Left ventricle myocardium superior (tissue), 1 donor: ENCODE data around the gene ELL2. TPM values are rescaled to one million over a fixed set of nuclear protein-coding genes. Genes with fewer than 3 reads are reported as not detected.
"Not testable (repeated sequence)": the region's sequence is repeated elsewhere in the genome, so short reads cannot be mapped to it uniquely, and the experiment has no call there.

Experiments used
- ATAC-seq: fragments of 200-7000 bp; cut with Tn5 transposase; one replicate; pipeline ENCODE4 v1.9.1; 2020; ENCODE audit warnings: mild to moderate bottlenecking, moderate library complexity
- DNase-seq: peaks from one replicate; pipeline ENCODE4 v3.0.0-alpha.2; 2020
- intact Hi-C: fragments of 100-400 bp; cut with micrococcal nuclease; formaldehyde crosslinking; loops from one replicate; pipeline ENCODE4 v1.11.0; 2022
- total RNA-seq: library from RNA; stranded (reverse); fragmentation: NEBNext Ultra II Directional; extraction: Animal tissue kit (Norgen Biotek cat#: 25700); gene quantifications from one replicate; pipeline ENCODE4 v1.2.1, GENCODE V29; 2021
- donor health status: DM: no; HTN: yes; CAD: no; lungs with severe emphysema.

ELL2 gene
- total RNA-seq, 1 donor from 2014 or later, result 23.4 TPM

DNA sequence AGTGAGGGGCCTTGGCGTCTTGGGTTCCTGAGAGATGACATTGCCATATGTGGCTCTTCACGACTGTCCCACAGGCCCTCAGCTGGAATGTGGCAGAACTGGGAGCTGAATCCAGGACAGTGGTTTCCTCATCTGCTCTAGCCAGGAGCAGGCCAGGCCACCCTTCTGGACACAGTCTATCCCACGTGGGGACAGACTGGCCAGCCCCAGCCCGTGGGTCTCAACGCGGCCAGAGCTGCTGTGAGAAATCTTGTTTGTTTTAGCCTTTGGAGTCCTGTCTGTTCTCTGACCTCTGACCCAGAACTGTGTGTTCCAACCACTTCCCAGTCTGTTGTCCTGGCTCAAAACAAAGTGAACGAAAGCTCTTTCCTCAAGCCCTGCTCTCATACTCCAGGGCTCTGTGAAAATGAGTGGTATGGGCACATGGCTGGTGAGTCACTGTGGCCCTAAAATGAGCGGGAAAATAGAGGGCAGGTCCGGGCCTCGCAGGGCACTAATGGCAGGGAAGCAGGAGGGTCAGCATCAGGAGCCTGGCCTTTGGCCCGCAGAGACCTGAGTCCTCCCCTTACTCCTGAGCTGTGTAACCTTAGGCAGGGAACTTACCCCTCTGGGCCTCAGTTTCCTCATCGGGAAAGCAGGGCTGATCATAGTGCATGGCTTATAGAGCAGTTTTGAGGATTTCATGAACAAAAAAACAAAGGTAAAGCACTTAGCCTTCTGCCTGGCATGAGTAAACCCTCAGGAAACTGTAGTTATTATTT lies 104.3 kb downstream of the ELL2 start:
- DNase-seq (peak; percentile 86), ATAC-seq (peak; percentile 67)
- intact Hi-C loops, result loop anchor here (5.0 to 10.0 kb wide), 2 partner anchors 97 to 480 kb away; no protein-coding TSS in a partner anchor

DNA sequence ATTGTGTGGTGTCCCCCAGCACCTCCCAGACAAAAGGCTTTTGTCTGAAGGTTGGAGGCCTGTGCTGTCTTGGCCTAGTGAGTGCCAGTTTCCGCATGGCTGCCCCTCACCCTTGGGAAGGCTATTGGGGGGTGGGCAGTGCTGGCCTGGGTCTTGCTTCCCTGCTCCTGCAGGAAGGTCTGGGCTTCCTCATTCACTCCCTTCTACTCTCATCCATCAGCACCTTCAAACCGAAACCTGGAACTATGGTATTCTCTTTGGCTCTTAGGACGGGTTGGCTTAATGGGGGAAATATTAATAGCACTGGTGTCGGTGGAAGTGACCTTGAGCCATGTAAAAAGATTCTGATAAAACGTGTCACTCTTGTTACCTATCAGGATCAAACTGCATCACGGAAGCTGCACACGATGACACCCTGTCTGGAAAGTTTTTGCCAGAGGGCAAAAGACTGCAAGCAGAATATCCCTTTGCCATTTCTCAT lies 105.1 kb downstream of the ELL2 start:
- intact Hi-C loops, result loop anchor here (5.0 to 10.0 kb wide), 2 partner anchors 98 to 481 kb away; no protein-coding TSS in a partner anchor

GRCh38 chr5:95853490-95853889 lies 108.2 kb downstream of the ELL2 start:
- ATAC-seq, result no peak
- intact Hi-C loops, result loop anchor here (10.0 kb wide), 1 partner anchor 101 kb away; no protein-coding TSS in a partner anchor
- no peak for DNase-seq

More for the DNA sequence above, 105.1 kb downstream of the ELL2 start:
- no peak for DNase-seq
- peak; percentile 61 for ATAC-seq

DNA sequence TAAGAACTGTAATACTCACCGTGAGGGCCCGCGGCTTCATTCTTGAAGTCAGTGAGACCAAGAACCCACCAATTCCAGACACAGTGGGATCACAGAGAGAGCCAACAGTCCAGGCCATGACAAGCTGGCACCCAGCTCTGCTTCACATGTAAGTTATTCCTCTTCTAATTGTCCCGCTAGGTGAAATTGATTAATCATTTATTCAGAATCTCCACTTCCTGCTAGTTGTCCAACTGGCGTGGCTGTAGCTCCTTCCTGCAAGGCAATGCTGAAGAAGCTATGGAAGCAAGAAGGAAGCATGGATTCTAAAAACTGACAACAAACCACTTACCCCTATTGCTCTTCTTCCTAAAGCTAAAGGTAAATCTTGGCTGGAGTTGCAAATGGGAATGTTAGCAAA lies 109.1 kb downstream of the ELL2 start:
- intact Hi-C loops, result loop anchor here (10.0 kb wide), 1 partner anchor 102 kb away; no protein-coding TSS in a partner anchor
- no peak for ATAC-seq

DNA sequence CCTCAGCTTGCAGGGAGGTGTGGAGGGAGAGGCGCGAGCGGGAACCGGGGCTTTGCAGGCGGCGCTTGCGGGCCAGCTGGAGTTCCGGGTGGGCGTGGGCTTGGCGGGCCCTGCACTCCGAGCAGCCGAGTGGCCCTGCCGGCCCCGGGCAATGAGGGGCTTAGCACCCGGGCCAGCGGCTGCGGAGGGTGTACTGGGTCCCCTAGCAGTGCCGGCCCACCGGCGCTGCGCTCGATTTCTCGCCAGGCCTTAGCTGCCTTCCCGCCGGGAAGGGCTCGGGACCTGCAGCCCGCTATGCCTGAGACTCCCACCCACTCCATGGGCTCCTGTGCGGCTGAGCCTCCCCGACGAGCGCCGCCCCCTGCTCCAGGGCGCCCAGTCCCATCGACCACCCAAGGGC lies 110.5 kb downstream of the ELL2 start:
- intact Hi-C loops, result loop anchor here (10.0 kb wide), 1 partner anchor 104 kb away; no protein-coding TSS in a partner anchor
- not testable (repeated sequence) for DNase-seq, ATAC-seq

More for the DNA sequence above, 109.1 kb downstream of the ELL2 start:
- DNase-seq, result no peak

GRCh38 chr5:95850391-95850894 lies 111.2 kb downstream of the ELL2 start:
- ATAC-seq, result no peak
- intact Hi-C loops, result loop anchor here (10.0 kb wide), 1 partner anchor 104 kb away; no protein-coding TSS in a partner anchor
- no peak for DNase-seq

DNA sequence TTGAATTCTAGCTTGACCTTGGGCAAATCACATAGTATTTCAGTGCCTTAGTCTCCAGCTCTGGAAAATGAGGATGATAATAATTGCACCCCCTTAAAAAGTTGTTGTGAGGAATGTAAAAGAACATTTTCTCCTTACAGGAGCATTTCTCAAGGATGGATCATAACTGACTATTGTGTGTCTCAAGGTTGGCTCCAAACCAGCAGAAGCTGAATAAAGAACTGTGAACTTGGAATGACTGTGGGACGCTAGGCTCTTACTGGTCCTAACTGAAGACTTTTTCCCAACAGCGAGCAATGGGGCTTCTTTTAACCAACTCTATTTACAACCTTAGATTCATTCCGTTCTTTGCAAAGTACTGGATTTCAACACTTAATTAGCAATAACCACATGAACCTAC lies 113.0 kb downstream of the ELL2 start:
- DNase-seq (no peak), ATAC-seq (no peak)
- intact Hi-C loops, result loop anchor here (10.0 kb wide), 1 partner anchor 184 kb away; no protein-coding TSS in a partner anchor

GRCh38 chr5:95847261-95847592 lies 114.4 kb downstream of the ELL2 start:
- ATAC-seq (no peak), DNase-seq (no peak)
- intact Hi-C loops, result loop anchor here (10.0 kb wide), 1 partner anchor 182 kb away; no protein-coding TSS in a partner anchor

DNA sequence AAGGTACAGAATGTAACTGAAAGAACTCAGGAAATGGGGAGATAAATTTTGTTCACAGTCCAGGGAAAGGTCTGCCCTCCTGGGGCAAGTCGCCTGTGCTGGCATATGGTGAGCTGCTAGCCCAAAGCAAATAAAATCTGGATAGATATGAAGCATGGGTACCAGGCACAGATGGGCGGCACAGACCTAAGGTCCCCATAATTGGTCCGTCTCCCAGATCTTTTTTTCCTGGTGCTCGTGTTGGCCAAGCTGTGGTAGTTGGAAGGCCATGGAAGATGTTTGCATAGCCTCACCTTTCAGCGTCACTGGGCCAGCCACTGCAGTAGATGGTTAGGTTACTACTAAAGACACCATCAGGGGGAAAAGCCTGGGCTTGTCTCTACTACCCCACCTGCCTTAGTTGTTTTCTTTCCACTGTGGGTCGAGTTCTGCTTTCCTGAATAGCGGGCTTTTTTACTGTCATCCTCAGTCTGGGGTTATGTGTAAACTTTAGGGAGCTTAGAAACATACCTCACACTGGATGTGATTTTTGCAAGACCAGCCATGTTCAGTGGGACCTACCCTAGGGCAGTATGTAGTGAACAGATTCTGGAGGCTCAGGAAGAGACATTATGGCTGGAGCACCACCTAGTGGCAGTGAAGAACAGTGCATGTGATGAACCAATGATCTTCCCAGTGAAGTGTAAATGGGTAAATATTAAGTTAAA lies 114.9 kb downstream of the ELL2 start:
- DNase-seq (no peak), ATAC-seq (peak; percentile 69)
- intact Hi-C loops, result loop anchor here (10.0 kb wide), 1 partner anchor 182 kb away; no protein-coding TSS in a partner anchor

- intact Hi-C loops, result loop anchor here (10.0 kb wide), 1 partner anchor 181 kb away; no protein-coding TSS in a partner anchor
- ATAC-seq, result no peak
Measured at GRCh38 chr5:95845391-95845790, 116.3 kb downstream of the ELL2 start.

DNA sequence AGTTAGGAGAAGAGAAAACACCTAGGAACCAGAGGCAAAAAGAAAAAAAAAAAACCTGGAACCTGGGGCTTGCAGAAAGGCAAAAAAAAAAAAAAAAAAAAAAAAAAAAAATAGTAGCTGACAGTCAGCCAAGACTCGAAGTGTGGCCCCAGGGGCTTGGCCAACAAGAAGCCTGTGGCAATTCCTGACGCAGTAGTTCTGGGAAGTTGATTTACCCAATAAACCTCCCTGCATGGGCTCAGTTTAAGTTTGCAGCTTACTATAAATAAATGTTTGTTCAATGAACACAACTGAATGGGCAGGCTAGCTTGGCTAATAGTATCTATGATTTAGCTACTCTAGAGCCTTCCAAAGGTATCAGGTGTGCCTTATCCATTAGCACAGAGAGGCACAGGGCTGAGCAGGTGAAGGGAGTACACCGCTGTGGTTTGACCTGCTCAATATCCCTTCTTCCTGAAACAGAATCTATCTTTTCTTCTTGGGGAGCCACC lies 117.9 kb downstream of the ELL2 start:
- intact Hi-C loops, result loop anchor here (2.0 to 10.0 kb wide), 2 partner anchors 63 to 179 kb away; no protein-coding TSS in a partner anchor
- peak; percentile 23 for ATAC-seq
- DNase-seq, result no peak

More at GRCh38 chr5:95845391-95845790, 116.3 kb downstream of the ELL2 start:
- DNase-seq, result no peak

DNA sequence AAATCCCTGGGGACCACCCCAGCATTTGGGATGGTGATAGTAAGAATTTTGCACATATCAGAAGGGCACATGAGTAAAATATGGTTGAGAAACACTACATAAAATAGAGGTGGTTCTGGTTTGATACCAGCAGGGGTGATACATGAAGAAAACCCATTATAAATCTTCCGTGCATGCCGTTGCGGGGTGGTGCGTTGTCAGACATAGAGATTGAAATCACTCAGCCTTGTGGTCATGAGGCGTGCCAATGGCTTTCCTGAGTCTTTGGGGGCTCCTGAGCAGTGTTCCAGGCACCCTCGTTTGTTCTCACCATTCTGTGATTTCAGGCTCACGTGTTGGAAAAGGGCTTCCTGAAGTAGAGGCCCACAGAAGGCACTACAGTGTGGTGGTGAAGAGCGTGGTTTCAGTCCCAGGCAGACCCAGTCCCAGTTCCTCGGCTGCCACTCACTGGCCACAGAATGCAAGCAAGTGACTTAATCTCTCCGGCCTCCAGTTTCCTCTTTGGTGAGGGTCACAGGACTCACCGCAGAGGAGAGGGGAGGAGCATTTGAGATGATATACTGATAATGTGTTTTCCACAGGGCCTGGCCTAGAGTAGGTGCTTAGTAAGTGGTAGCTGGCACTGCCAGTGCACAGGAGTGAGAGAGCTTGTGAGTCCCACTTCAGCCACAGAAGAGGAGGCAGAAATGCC lies 118.7 kb downstream of the ELL2 start:
- DNase-seq (peak; percentile 74), ATAC-seq (peak; percentile 74)

DNA sequence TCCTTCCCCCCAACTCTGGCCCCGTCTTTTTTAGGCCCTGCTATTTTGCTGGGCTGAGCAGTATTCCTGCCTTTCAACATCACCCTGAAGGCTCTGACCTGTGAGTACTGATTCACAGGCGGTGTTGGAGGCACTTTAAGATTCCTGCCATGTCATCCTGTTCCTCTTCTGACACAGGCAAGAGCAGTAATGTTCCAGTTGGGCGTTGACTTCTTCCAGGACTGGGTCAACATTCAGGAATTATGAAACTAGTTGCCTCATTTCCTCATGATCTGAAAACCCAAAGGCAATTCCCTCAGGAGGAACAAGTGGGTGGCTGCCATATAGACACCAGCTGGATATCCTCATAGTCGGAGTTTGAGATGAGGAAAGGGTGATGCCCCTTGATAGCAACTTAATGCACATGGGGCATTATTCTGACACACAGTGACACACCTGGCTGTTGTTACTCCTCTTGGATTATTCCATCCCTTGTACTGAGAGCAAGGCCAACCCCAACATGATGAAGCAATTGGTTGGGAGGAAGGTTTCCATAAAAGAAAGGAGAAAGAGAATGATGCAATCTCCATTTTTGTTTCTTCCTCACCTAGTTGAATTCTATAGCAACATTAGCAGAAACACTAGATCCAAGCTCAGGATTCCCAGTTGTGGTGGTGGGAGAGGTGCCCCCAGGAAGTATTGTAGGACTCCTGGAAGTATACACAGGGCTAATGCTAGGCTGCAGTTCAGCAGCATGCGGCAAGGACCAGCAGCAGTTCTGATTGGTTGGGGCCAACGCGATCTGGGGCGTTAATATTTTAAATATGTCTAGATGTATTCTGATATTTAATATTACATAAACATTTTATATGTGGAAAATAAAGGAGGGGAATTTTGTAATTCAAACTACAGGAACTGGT lies 119.5 kb downstream of the ELL2 start:
- ATAC-seq (peak; percentile 83), DNase-seq (no peak)
- intact Hi-C loops, result loop anchor here (2.0 to 10.0 kb wide), 2 partner anchors 61 to 177 kb away; no protein-coding TSS in a partner anchor

More for the DNA sequence above, 118.7 kb downstream of the ELL2 start:
- intact Hi-C loops, result loop anchor here (2.0 to 10.0 kb wide), 2 partner anchors 62 to 178 kb away; no protein-coding TSS in a partner anchor

DNA sequence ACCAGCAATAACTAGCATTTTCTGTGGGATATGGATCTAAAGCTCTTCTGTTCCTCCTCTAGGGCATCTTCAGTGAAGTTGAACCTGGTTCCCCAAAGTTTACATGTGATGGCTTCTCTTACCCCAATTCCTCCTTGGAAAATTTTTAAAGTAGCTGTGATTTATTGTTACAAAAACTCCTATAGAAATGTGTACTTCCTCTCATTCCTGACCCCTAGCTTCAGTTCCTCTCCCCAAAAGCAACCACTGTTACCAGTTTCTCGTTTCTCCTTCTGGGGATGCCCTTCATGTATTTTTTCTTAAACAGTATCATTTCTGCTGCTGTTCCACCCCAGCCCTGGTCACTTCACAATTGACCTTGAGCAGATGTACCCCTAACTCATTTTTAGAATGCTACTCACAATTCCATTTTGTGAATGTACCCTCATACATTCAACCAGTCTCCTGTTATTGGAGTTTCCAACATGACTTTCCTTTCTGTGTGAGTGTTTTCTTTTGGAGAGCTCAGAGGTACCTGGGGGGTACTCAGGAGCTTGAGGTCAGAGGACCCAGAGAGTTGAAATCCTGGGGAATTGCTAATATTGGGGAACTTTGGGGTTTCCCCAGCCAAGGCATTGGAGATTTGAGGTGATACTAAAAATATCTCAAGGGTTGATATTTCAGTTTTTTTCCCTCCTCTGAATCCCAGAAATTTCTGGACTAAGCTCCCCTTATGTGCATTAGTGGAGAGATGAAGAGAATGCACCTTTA lies 120.5 kb downstream of the ELL2 start:
- intact Hi-C loops, result loop anchor here (10.0 kb wide), 1 partner anchor 176 kb away; no protein-coding TSS in a partner anchor
- DNase-seq (no peak), ATAC-seq (no peak)

DNA sequence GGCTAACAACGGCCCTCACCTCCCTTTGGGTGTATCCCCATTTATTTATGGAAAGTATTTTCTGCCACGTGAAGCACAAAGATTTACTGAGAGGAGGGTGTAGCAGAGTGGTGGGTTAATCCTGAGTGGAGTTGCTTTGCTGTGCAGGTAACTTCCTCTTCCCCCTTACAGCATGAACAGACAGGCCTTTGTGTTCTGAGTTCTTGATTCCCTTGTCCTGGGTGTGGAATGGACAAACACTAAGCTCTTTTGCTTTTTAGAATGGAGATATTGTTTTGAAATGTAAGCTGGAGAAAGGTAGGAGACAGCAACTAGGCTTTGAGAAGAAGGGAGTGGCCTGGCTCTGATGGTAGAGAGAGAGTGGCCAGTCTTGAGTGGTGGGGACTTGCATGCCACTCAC lies 122.0 kb downstream of the ELL2 start:
- intact Hi-C loops, result loop anchor here (10.0 kb wide), 1 partner anchor 175 kb away; no protein-coding TSS in a partner anchor
- ATAC-seq, result no peak

GRCh38 chr5:95838556-95838955 lies 123.1 kb downstream of the ELL2 start:
- no peak for DNase-seq
- ATAC-seq, result no peak
- intact Hi-C loops, result no loop called here

More for the DNA sequence above, 122.0 kb downstream of the ELL2 start:
- no peak for DNase-seq
